Bronchial epithelial cell (primary cell): ENCODE measurements around the gene GPR176. TPM values are rescaled to one million over a fixed set of nuclear protein-coding genes. Genes with fewer than 3 reads are reported as not detected.

Source experiments
- DNase-seq: peaks from one replicate; pipeline ENCODE4 v3.0.0-alpha.2; 2010; ENCODE audit warnings: low read depth
- FAIRE-seq: peaks from 2 replicates; lab custom pipeline; 2011; peaks lifted over from hg19 to GRCh38; lab: Jason Lieb, UNC
- H3K27me3 ChIP-seq: 2 replicates; pipeline ENCODE4 v1.5.1; 2011; ENCODE audit warnings: low read length; ENCODE audit not compliant: control insufficient read depth, insufficient read depth
- H3K36me3 ChIP-seq: 2 replicates; pipeline ENCODE4 v1.5.1; 2011; ENCODE audit warnings: low read length; ENCODE audit not compliant: control insufficient read depth, insufficient read depth
- H3K4me3 ChIP-seq: 2 replicates; pipeline ENCODE4 v1.5.1; 2011; ENCODE audit warnings: mild to moderate bottlenecking, low read depth, low read length, control low read depth
- CTCF ChIP-seq: IDR thresholded peaks from 2 replicates; pipeline ENCODE4 v1.5.1; 2011; ENCODE audit warnings: mild to moderate bottlenecking, moderate library complexity, low read length, control low read depth, inconsistent platforms; ENCODE audit not compliant: insufficient read depth, severe bottlenecking
- total RNA-seq: library from RNA; depleted of rRNA; stranded (reverse); fragments of >200 nt; gene quantifications from 2 replicates; pipeline ENCODE4 v1.2.1, GENCODE V29; 2014

GPR176 gene
- total RNA-seq, 1 donor from 2014 or later = 3.4 TPM

DNA sequence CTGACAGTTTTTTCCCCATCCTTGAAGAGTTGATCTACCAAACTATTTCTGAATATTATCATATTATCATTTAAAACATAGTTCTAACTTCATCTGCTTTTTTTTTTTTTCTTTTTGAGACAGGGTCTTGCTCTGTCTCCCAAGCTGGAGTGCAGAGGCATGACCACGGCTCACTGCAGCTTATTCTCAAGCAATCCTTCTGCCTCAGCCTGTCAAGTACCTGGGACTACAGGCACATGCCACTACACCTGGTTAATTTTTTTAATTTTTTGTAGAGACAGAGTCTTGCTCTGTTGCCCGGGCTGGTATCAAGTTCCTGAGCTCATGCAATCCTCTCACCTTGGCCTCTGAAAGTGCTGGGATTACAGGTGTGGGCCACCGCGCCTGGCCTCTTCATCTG lies 15.2 kb upstream of the GPR176 start:
- Histone ChIP-seq H3K27me3 (no peaks in the 10 kb centered on the region), H3K36me3 (peaks cover 7% of the 10 kb centered on the region), H3K4me3 (no peak overlapping the region)
- no peak for TF ChIP-seq CTCF
- FAIRE-seq = no peak
- DNase-seq = no peak

GRCh38 chr15:39934397-39935071 lies 14.5 kb upstream of the GPR176 start:
- H3K4me3 ChIP-seq = peak overlapping the region; percentile 78
- FAIRE-seq (no peak), DNase-seq (peak; percentile 22)
- no peak for TF ChIP-seq CTCF
- peaks cover 4% of the 10 kb centered on the region for H3K36me3 ChIP-seq
- H3K27me3 ChIP-seq = no peaks in the 10 kb centered on the region

- no peak for FAIRE-seq
- Histone ChIP-seq H3K27me3 (no peaks in the 10 kb centered on the region), H3K4me3 (no peak overlapping the region), H3K36me3 (no peaks in the 10 kb centered on the region)
- TF ChIP-seq CTCF = no peak
- DNase-seq = no peak
Observed at GRCh38 chr15:39931615-39932014, 11.5 kb upstream of the GPR176 start.

DNA sequence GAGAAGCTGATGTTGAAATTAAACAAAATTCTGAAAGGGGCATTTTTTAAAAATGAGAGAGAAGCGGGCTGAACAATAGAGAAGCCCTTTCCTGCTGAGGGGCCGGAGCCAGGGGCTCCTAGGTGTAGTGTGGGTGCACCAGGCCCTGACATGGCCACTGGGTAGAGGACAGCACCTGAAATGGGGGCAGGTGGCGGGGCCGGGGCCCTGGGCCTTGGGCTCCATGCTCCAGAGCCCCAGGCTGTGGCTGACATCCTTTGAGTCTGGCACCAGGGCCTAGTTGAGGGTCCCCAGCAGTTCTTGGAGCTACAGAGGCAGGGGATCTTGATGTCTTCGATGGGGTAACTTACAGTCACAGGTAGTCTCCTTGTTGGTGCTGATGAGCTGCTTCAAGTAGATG lies 6.5 kb upstream of the GPR176 start:
- Histone ChIP-seq H3K4me3 (no peak overlapping the region), H3K36me3 (no peaks in the 10 kb centered on the region), H3K27me3 (no peaks in the 10 kb centered on the region)
- DNase-seq = no peak
- no peak for FAIRE-seq
- TF ChIP-seq CTCF = no peak

- TF ChIP-seq CTCF = no peak
- H3K36me3 ChIP-seq = no peaks in the 10 kb centered on the region
- peak; percentile 70 for DNase-seq
- FAIRE-seq = no peak
- H3K27me3 ChIP-seq = no peaks in the 10 kb centered on the region
- H3K4me3 ChIP-seq = no peak overlapping the region
Observed at GRCh38 chr15:39925112-39925842, 5.2 kb upstream of the GPR176 start.
